Mucosa of descending colon (tissue), 3 donors: ENCODE results near the gene ENTPD7. TPM values are rescaled to one million over a fixed set of nuclear protein-coding genes. Genes with fewer than 3 reads are reported as not detected.

ENCODE experiments used
- ATAC-seq: fragments of 200-7000 bp; cut with Tn5 transposase; one replicate; pipeline ENCODE4 v1.9.1; 2020; ENCODE audit warnings: mild to moderate bottlenecking, moderate library complexity
- DNase-seq, 3 donors: peaks; one replicate each; pipeline ENCODE4 v3.0.0-alpha.2; 2020
- H3K36me3 ChIP-seq: fragments of 200-600 bp; one replicate; pipeline ENCODE4 v1.8.0; 2021; ENCODE audit warnings: low read depth, mild to moderate bottlenecking
- H3K4me1 ChIP-seq: fragments of 200-600 bp; one replicate; pipeline ENCODE4 v1.8.0; 2021; ENCODE audit warnings: low read depth, mild to moderate bottlenecking
- H3K4me3 ChIP-seq: fragments of 200-600 bp; one replicate; pipeline ENCODE4 v1.8.0; 2021; ENCODE audit warnings: mild to moderate bottlenecking
- H3K9me3 ChIP-seq: fragments of 200-600 bp; one replicate; pipeline ENCODE4 v1.8.0; 2021; ENCODE audit warnings: mild to moderate bottlenecking
- intact Hi-C, 2 donors: fragments of 100-400 bp; cut with DNase I in 1 of 2; cut with micrococcal nuclease in 1 of 2; formaldehyde crosslinking; loops; one replicate each; pipeline versions ENCODE4 v1.11.0 to v1.11.1; 2022; cut with DNase I, micrococcal nuclease
- long read RNA-seq, 2 donors: library from polyadenylated mRNA; unstranded; transcript quantifications; one replicate each; pipeline ENCODE4 v2.0.0, GENCODE V29; 2019 to 2021
- total RNA-seq, 3 donors: library from RNA; stranded (reverse); fragmentation: NEBNext Ultra II Directional in 2 of 3; extraction: Animal tissue kit (Norgen Biotek cat#: 25700) in 2 of 3; gene quantifications; one replicate each; pipeline versions ENCODE4 v1.2.1 to v1.2.4, GENCODE V29; 2021 to 2023
- TF ChIP-seq, protein P1 (sequence below): fragments of 200-600 bp; IDR thresholded peaks from one replicate; pipeline ENCODE4 v1.8.0; 2022; ENCODE audit warnings: antibody characterized with exemption, mild to moderate bottlenecking
- donor health status: DM: no; HTN: no; CAD: no; lungs with moderate emphysema.
- donor health status: DM: no; HTN: no; CAD: no.
- donor health status: DM: no; HTN: yes; CAD: no.

The ENTPD7 gene, protein sequence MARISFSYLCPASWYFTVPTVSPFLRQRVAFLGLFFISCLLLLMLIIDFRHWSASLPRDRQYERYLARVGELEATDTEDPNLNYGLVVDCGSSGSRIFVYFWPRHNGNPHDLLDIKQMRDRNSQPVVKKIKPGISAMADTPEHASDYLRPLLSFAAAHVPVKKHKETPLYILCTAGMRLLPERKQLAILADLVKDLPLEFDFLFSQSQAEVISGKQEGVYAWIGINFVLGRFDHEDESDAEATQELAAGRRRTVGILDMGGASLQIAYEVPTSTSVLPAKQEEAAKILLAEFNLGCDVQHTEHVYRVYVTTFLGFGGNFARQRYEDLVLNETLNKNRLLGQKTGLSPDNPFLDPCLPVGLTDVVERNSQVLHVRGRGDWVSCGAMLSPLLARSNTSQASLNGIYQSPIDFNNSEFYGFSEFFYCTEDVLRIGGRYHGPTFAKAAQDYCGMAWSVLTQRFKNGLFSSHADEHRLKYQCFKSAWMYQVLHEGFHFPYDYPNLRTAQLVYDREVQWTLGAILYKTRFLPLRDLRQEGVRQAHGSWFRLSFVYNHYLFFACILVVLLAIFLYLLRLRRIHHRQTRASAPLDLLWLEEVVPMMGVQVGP
- 10 to 100 TPM; 10.2 to 20.5 (median 14.3) TPM for total RNA-seq
- long read RNA-seq, donor 1, partial matches to known transcripts: 2 of 9 reads
- long read RNA-seq, donor 1, other reads (novel, unspliced or antisense): 3 of 9 reads
- long read RNA-seq, donor 2, partial matches to known transcripts: 0 of 6 reads
- long read RNA-seq, donor 2, other reads (novel, unspliced or antisense): 2 of 6 reads

DNA sequence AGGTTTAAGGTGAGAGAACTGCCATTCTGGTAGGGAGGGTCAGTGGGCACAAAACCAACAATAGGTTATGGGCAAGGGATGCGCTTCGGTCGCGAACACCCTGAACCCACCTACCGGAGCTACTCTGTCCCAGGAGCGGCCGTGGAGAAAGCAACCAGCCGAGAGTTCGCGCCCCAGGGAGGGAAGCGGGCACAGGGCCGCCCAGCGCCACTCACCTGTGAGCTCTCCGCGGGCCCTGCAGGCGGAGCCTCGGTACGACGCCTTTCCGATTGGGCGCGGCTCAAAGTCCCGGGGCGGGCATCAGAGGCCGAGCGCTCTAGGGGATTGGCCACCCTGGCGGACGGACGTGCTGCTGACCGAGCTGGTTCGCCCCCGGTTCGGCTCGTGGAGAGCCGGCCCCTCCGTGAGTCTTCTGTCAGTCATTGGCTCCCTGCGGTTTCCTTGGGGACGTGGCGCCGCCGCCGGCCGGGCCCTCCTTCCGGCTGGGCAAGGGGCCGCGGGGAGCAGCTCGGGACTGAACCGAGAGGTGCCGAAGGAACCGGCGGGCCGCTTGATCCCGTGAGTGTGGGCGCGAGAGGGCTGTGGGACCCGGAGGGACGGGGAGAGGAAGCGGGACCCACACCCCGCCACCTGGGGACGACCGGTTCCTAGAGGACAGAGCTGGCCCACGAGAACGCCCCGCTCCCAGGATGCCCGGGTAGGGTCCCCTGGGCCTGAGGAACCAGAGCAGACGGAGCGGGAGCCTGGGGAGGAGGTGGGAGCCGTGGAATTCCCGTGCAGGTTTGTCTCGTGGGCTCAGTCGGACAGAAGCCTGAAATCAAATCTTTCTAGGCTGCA, at the start of gene ENTPD7:
ENTPD7 (plus strand) TSS at position 479 of the 837 bp plus-strand sequence. CDS start 448 bp downstream, outside the sequence.
- peaks cover 6% of the 10 kb centered on the region for H3K4me1 ChIP-seq
- intact Hi-C loops: no loop called here

DNA sequence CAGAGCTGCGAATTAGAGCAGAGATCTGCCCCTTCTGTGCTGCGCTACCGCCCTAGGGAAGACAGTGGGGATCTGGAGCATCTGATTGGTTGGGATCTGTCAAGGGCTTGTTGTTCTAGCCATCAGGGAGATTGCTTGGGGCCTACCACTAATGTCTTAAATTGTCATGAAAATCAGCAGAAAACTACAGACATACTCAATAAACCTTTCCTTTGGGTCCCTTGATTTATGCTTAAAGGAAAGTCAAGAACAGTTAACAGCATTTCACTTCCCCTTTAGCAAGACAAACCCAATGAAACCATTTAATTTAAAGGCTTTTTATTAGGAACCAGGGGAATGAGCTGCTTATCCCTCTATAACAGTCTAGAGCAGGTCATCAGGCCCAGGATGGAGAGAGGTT, 49.1 kb upstream of the ENTPD7 start:
- intact Hi-C loops: loop anchor here (10.0 kb wide), 2 partner anchors 175 to 215 kb away; partner anchors contain the start of gene GOT1 (in 2 of the 2)
- no peaks in the 10 kb centered on the region for H3K9me3 ChIP-seq
- ATAC-seq (no peak), DNase-seq (no peak)
- no peaks in the 10 kb centered on the region for H3K36me3 ChIP-seq
- H3K4me3 ChIP-seq: no peak overlapping the region
- no peaks in the 10 kb centered on the region for H3K4me1 ChIP-seq
- TF ChIP-seq, protein P1, sequence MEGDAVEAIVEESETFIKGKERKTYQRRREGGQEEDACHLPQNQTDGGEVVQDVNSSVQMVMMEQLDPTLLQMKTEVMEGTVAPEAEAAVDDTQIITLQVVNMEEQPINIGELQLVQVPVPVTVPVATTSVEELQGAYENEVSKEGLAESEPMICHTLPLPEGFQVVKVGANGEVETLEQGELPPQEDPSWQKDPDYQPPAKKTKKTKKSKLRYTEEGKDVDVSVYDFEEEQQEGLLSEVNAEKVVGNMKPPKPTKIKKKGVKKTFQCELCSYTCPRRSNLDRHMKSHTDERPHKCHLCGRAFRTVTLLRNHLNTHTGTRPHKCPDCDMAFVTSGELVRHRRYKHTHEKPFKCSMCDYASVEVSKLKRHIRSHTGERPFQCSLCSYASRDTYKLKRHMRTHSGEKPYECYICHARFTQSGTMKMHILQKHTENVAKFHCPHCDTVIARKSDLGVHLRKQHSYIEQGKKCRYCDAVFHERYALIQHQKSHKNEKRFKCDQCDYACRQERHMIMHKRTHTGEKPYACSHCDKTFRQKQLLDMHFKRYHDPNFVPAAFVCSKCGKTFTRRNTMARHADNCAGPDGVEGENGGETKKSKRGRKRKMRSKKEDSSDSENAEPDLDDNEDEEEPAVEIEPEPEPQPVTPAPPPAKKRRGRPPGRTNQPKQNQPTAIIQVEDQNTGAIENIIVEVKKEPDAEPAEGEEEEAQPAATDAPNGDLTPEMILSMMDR: no peak

More for the DNA sequence above, at the start of gene ENTPD7:
- ATAC-seq (peak; percentile 98), DNase-seq (peak; percentile 95 to 97 (median 97))
- TF ChIP-seq, protein P1: peak; percentile 61
- Histone ChIP-seq H3K4me3 (peak within 1 kb of the TSS; percentile 76), H3K9me3 (no peaks in the 10 kb centered on the region), H3K36me3 (no peaks in the 10 kb centered on the region)

DNA sequence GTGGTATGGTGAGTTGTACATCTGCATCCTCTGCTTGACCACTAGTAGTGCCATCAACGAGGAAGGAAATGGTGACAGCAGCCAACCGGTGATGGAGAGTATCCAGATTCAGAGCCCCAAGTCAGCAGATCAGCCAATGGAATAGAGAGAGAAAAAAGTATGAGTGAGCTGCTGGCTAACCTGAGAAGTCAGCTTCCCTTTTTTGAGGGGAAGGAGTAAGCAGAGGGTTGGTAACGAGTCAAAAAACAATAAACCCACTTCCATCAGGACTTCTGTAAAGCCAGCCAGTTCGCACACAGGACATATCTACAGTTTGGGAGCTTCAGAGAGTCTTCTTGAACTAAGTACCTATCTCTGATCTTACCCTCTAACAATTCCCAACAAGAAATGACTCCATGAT, 48.0 kb upstream of the ENTPD7 start:
- intact Hi-C loops: loop anchor here (10.0 kb wide), 2 partner anchors 177 to 217 kb away; partner anchors contain the start of gene GOT1 (in 2 of the 2)
- Histone ChIP-seq H3K9me3 (no peaks in the 10 kb centered on the region), H3K36me3 (no peaks in the 10 kb centered on the region), H3K4me3 (no peak overlapping the region), H3K4me1 (no peaks in the 10 kb centered on the region)
- DNase-seq (no peak), ATAC-seq (no peak)
- TF ChIP-seq, protein P1: no peak

GRCh38 chr10:99612167-99612831, 47.0 kb upstream of the ENTPD7 start:
- intact Hi-C loops: loop anchor here (2.0 to 10.0 kb wide), 3 partner anchors 51 to 217 kb away; partner anchors contain the start of gene GOT1 (in 2 of the 2)
- H3K9me3 ChIP-seq: no peaks in the 10 kb centered on the region
- no peaks in the 10 kb centered on the region for H3K4me1 ChIP-seq
- no peak overlapping the region for H3K4me3 ChIP-seq
- ATAC-seq (peak; percentile 89), DNase-seq (peak in 1 of 3 donors; percentile 67)
- TF ChIP-seq, protein P1: peak; percentile 58
- no peaks in the 10 kb centered on the region for H3K36me3 ChIP-seq
